Parathyroid adenoma (tissue), 2 donors: ENCODE measurements around the gene BTN3A1.
A peak's percentile ranks its signal among the peaks of the same experiment; 100 is the strongest.

Experiments
- H2AFZ ChIP-seq: fragments of 300-600 bp; sonication (generic); one replicate; pipeline ENCODE4 v1.7.0; 2017; ENCODE audit warnings: antibody characterized with exemption, mild to moderate bottlenecking
- H3K27ac ChIP-seq: fragments of 300-600 bp; sonication (generic); one replicate; pipeline ENCODE4 v1.7.0; 2017
- H3K27me3 ChIP-seq: fragments of 300-600 bp; sonication (generic); one replicate; pipeline ENCODE4 v1.7.0; 2017; ENCODE audit warnings: low read length; ENCODE audit not compliant: control insufficient read depth, insufficient read depth
- H3K36me3 ChIP-seq: fragments of 300-600 bp; sonication (generic); one replicate; pipeline ENCODE4 v1.7.0; 2017; ENCODE audit warnings: low read length; ENCODE audit not compliant: control insufficient read depth, insufficient read depth
- H3K4me1 ChIP-seq: fragments of 300-600 bp; sonication (generic); one replicate; pipeline ENCODE4 v1.7.0; 2017; ENCODE audit warnings: control low read depth
- H3K4me2 ChIP-seq: fragments of 300-600 bp; sonication (generic); one replicate; pipeline ENCODE4 v1.7.0; 2017; ENCODE audit warnings: low read length
- H3K4me3 ChIP-seq: fragments of 300-600 bp; sonication (generic); one replicate; pipeline ENCODE4 v1.7.0; 2017; ENCODE audit warnings: low read depth, low read length
- H3K79me2 ChIP-seq: fragments of 300-600 bp; sonication (generic); one replicate; pipeline ENCODE4 v1.7.0; 2017; ENCODE audit warnings: control low read depth
- H3K9ac ChIP-seq: fragments of 300-600 bp; sonication (generic); one replicate; pipeline ENCODE4 v1.7.0; 2017; ENCODE audit warnings: mild to moderate bottlenecking
- H3K9me3 ChIP-seq: fragments of 300-600 bp; sonication (generic); one replicate; pipeline ENCODE4 v1.7.0; 2017; ENCODE audit warnings: low read length; ENCODE audit not compliant: control insufficient read depth
- TF ChIP-seq, protein P1 (sequence below): fragments of 300-600 bp; sonication (generic); IDR thresholded peaks from one replicate; pipeline ENCODE4 v1.7.0; 2017; ENCODE audit warnings: antibody characterized with exemption, mild to moderate bottlenecking
- donor health status: primary hyperparathyroidism.

The BTN3A1 gene

GRCh38 chr6:26362093-26362835 lies 39.8 kb upstream of the BTN3A1 start:
- no peak overlapping the region for H3K4me3 ChIP-seq
- no peaks in the 10 kb centered on the region for H3K36me3 ChIP-seq
- H3K27me3 ChIP-seq = no peaks in the 10 kb centered on the region
- TF ChIP-seq, protein P1, sequence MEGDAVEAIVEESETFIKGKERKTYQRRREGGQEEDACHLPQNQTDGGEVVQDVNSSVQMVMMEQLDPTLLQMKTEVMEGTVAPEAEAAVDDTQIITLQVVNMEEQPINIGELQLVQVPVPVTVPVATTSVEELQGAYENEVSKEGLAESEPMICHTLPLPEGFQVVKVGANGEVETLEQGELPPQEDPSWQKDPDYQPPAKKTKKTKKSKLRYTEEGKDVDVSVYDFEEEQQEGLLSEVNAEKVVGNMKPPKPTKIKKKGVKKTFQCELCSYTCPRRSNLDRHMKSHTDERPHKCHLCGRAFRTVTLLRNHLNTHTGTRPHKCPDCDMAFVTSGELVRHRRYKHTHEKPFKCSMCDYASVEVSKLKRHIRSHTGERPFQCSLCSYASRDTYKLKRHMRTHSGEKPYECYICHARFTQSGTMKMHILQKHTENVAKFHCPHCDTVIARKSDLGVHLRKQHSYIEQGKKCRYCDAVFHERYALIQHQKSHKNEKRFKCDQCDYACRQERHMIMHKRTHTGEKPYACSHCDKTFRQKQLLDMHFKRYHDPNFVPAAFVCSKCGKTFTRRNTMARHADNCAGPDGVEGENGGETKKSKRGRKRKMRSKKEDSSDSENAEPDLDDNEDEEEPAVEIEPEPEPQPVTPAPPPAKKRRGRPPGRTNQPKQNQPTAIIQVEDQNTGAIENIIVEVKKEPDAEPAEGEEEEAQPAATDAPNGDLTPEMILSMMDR = no peak
- H3K27ac ChIP-seq = no peak overlapping the region
- no peak overlapping the region for H3K4me2 ChIP-seq
- no peak overlapping the region for H3K9ac ChIP-seq
- no peak overlapping the region for H2AFZ ChIP-seq
- H3K4me1 ChIP-seq = peaks cover 2% of the 10 kb centered on the region
- no peaks in the 10 kb centered on the region for H3K9me3 ChIP-seq
- H3K79me2 ChIP-seq = no peaks in the 10 kb centered on the region

DNA sequence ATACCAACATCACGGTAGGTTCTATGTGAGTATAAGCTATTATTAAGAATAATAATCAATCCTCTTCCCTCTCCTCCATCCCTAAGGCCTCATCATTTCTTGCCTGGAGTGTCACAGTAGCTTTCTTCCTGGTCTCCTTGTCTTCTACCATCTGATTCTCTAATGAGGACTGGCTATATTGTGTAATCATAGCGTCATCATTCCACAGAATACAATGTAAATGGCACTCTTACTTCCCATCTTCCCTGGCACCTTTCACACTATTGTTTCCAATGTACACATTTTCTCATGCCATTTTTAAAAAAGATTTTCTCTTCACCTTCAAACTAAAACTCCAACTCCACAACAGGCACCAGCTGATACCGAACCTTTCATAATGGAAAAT lies 39.2 kb upstream of the BTN3A1 start:
- no peak overlapping the region for H2AFZ ChIP-seq
- no peak overlapping the region for H3K9ac ChIP-seq
- TF ChIP-seq, protein P1 = no peak
- H3K27ac ChIP-seq = no peak overlapping the region
- no peaks in the 10 kb centered on the region for H3K9me3 ChIP-seq
- H3K27me3 ChIP-seq = no peaks in the 10 kb centered on the region
- no peaks in the 10 kb centered on the region for H3K79me2 ChIP-seq
- no peak overlapping the region for H3K4me2 ChIP-seq
- H3K4me1 ChIP-seq = peaks cover 2% of the 10 kb centered on the region
- no peaks in the 10 kb centered on the region for H3K36me3 ChIP-seq
- H3K4me3 ChIP-seq = no peak overlapping the region

DNA sequence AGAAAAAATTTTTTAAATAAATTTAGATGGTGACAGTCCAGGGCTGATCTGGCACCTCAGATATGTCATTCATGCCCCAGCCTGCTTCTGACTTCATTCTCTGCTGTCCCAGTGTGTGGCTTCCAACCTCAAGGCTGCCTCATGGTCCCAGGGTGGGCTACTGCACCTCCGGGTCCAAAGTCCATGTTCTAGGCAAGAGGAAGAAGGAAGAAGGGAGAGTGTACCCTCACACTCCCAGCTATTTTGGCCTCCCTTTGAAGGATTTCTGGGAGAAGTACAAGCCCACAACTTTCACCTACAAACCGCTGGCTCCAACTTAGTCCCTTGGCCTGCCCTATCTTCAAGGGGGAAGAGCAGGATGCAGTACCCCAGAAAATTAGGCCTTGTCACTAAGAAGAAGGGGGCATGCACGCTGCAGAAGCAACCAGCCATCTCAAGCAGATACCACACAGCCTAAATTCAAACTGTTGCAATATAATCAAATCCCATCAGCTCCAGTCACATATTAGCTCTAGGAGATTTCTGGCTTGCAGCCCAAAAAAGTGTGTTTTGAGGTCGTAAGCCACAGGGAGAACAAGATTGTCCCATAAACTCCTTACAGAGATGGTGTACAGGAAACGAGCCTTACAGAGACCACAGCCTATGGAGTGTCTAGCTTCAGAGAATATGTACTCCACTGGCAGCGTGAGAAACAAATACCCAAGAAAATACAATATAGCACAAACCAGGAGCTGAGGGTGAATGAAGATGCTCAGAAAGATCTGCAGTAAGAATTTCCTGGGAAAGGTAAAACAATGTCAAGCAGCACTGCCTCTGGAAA lies 38.0 kb upstream of the BTN3A1 start:
- Histone ChIP-seq H2AFZ (peak overlapping the region; percentile 99), H3K9me3 (no peaks in the 10 kb centered on the region), H3K36me3 (no peaks in the 10 kb centered on the region), H3K4me1 (peaks cover 2% of the 10 kb centered on the region), H3K9ac (no peak overlapping the region), H3K4me3 (peak overlapping the region; percentile 100), H3K27me3 (no peaks in the 10 kb centered on the region), H3K27ac (peak overlapping the region; percentile 82), H3K4me2 (peak overlapping the region; percentile 98), H3K79me2 (no peaks in the 10 kb centered on the region)
- TF ChIP-seq, protein P1 = no peak

- Histone ChIP-seq H3K4me2 (peak overlapping the region; percentile 98), H3K36me3 (no peaks in the 10 kb centered on the region), H3K27ac (peak overlapping the region; percentile 82), H2AFZ (peak overlapping the region; percentile 99), H3K79me2 (no peaks in the 10 kb centered on the region), H3K27me3 (no peaks in the 10 kb centered on the region), H3K4me3 (peak overlapping the region; percentile 100), H3K9me3 (no peaks in the 10 kb centered on the region), H3K9ac (no peak overlapping the region), H3K4me1 (peaks cover 2% of the 10 kb centered on the region)
- TF ChIP-seq, protein P1 = no peak
Measured at GRCh38 chr6:26365633-26365995, 36.5 kb upstream of the BTN3A1 start.
